Body of pancreas (tissue), 4 donors: ENCODE measurements around the gene FAM107A.

Experiments
- POLR2A ChIP-seq, 3 donors: fragments of 450-650 bp; IDR thresholded peaks; one replicate each; pipeline ENCODE4 v1.6.1; 2016; ENCODE audit warnings: antibody characterized with exemption in 3 of 3, mild to moderate bottlenecking in 2 of 3
- TF ChIP-seq, protein P1 (sequence below), 7 experiments: fragments of 450-650 bp in 4 of 7; fragments of 200-600 bp in 3 of 7; sonication (generic) in 3 of 7; IDR thresholded peaks; one replicate each; pipeline ENCODE4 v1.5.1; 2016 to 2019; ENCODE audit warnings: antibody characterized with exemption in 7 of 7

DNA sequence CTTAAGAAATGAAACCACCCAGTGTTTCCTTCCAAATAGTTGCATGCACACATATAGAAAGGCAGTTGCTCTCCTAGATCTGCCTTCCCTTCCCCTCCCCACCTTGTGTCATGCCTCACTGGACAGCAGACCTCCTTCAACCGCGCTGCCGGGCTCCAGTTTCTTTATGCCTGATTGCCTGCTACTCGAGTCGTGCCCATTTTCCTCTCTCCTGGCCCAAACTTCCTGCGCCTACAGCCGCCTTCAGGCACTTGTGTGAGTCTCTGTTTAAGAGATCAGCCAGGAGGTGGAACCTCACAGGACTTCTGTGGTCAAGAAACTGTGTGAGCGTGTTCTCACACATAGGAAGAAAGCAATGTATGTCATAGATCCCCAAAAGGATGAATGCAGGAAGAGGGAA, 8.8 kb upstream of the FAM107A start:
- TF ChIP-seq, protein P1, sequence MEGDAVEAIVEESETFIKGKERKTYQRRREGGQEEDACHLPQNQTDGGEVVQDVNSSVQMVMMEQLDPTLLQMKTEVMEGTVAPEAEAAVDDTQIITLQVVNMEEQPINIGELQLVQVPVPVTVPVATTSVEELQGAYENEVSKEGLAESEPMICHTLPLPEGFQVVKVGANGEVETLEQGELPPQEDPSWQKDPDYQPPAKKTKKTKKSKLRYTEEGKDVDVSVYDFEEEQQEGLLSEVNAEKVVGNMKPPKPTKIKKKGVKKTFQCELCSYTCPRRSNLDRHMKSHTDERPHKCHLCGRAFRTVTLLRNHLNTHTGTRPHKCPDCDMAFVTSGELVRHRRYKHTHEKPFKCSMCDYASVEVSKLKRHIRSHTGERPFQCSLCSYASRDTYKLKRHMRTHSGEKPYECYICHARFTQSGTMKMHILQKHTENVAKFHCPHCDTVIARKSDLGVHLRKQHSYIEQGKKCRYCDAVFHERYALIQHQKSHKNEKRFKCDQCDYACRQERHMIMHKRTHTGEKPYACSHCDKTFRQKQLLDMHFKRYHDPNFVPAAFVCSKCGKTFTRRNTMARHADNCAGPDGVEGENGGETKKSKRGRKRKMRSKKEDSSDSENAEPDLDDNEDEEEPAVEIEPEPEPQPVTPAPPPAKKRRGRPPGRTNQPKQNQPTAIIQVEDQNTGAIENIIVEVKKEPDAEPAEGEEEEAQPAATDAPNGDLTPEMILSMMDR (IDR thresholded peaks at IDR 0.05), result no peak
- no peak for TF ChIP-seq POLR2A (IDR thresholded peaks at IDR 0.05)
